Effector CD4-positive, alpha-beta T cell (primary cell): ENCODE data around the gene TXNRD1.
"Not testable (repeated sequence)": the region's sequence is repeated elsewhere in the genome, so short reads cannot be mapped to it uniquely, and the experiment has no call there.

ENCODE experiments used
- DNase-seq: peaks from one replicate; pipeline ENCODE4 v3.0.0-alpha.2; 2020

The TXNRD1 gene

DNA sequence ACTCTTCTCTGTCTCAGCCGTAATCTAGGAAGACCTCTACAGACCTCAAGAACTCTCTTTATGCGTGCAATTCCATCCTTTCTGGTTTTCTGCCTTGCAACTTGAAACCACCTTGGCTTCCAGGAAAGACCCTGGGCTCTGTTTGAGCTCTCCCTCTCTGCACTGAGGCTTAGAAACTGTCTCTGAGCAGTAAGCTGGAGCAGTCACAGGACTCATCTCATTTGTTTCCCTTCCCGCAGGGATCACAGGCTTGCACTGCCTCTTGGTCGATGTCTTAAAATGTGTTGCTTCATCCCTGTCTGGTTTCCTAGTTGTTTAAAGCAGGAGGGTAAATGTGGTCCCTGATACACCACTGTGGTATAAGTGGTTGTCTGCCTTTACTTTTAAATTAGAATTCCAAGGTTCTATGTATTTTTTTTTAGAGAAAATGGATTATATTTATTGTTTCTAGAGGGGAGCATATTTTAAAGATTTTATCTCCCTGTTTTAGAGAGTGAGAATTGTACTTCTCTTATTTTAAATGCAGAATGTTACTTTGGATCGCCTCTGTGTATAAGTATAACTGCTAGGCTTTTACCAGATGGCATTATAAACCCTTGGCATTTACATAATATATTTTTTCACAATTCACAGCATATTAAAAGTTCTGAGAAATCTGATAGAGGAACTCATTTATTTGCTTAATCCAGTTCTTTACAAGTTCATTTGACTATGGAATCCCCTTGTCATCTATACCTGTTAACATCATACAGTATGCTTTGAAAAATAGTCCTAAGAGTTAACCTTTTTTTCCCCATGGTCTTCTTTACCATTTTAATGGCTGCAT, 114.3 kb downstream of the TXNRD1 start:
- no peak for DNase-seq

DNA sequence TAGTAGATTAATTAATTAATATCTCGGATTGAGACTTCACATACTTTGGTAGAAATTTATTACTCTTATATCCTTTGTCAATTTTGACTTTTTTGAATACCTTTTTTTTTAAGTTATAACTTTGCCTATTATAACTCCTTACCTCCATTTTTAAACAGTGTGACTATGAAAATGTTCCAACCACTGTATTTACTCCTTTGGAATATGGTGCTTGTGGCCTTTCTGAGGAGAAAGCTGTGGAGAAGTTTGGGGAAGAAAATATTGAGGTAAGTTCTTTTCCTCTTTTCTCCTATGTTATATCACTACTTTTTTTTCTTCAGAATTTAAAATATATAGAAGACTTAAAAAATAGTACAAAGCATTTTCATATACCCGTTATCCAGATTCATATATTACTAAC, 115.8 kb downstream of the TXNRD1 start:
- DNase-seq, result no peak

- not testable (repeated sequence) for DNase-seq
Measured at GRCh38 chr12:104332273-104332672, 116.7 kb downstream of the TXNRD1 start.

- DNase-seq, result no peak
Measured at GRCh38 chr12:104333692-104334255, 118.2 kb downstream of the TXNRD1 start.

- no peak for DNase-seq
Measured at GRCh38 chr12:104334581-104334980, 119.0 kb downstream of the TXNRD1 start.

DNA sequence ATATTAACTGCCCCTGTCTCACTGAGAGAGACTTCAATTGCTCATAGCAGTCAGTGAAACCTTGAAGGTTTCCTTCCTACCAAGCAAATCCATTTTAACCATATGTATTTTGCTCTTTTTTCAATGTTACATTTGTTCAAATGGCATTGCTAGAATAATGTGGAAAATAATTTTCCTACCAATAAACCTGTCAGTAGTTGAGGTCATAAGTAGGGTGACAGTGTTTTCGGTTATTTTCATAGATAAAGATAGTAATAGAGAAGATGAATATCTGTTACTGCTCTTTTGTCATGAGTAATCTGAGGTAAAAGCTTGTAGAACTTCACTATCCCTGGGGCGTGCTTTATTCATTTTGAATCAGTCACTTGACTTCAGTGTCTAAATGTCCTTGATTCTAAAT, 120.5 kb downstream of the TXNRD1 start:
- no peak for DNase-seq

DNA sequence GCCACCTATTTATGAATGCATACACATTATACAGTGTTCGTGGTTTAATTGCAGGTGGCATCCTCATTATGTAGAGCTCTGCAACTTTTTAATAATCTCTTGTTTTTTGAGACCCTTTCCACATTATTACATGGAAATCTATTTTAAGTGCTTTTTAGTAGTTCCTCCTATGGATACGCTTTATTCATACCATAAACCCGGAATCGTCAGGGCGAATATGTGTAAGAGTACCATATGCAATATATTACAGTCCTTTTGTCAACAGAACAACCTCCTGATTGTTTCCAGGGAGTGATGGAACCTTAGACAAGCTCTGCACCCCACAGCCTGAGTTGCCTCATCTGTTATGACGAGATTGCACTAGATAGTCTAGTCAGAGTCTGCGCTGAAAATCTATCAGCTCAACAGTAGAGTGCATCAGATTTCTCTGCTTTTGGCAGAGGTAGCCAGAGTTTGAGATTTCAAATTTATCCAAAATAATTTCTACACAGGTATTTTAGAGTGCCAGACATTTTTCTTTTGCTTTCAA, 121.5 kb downstream of the TXNRD1 start:
- no peak for DNase-seq

- no peak for DNase-seq
Measured at GRCh38 chr12:104339663-104340062, 124.1 kb downstream of the TXNRD1 start.

- DNase-seq, result no peak
Measured at GRCh38 chr12:104340177-104340576, 124.6 kb downstream of the TXNRD1 start.

DNA sequence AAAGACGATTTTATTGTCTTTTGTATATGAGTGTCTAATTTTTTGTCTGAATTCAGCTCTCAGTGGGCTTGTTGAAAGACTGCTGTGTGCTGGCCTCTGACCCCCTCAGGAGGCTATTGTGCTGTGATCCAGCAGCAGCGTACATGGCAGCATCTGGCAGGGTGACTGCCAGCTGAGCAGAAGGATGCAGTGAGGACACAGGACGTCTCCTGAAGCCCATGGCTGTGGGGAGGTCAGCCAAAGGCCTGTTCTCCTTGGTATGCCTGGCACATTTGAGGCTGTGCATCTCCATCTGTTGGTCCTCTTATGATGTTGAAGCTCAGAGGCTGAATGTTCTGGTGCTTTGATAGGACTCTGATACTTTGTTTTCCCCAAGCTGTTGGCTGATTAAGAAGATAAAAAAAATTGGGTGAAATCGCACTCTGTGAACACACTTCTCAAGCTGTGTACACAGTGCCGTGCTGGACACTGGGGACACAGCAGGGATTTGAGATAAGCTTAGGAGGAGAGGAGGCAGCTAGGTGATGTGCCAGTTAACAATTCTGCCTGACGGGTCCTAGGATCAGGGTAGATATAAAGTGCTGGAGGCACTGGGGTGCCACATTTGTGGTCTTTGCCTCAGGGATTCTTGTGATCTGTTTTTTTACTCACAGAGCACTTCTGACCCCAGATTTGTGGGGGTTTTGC, 125.5 kb downstream of the TXNRD1 start:
- DNase-seq, result no peak

DNA sequence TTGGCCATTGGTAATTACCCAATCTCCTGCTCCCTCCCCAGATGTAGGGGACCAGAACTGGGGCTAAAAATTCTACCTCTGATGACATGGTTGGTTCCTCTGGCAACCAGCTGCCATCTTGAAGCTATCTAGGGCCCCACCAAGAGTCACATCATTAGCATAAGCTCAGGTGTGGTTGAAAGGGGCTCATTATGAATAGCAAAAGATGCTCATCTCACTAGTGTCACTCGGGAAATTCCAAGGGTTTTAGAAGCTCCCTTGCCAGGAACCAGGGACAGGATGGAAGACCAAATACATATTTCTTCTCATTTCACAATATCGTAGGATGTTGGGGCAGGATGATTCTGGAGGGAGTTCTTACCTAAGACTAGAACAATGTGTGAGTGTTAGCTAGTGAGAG, 126.6 kb downstream of the TXNRD1 start:
- no peak for DNase-seq

DNA sequence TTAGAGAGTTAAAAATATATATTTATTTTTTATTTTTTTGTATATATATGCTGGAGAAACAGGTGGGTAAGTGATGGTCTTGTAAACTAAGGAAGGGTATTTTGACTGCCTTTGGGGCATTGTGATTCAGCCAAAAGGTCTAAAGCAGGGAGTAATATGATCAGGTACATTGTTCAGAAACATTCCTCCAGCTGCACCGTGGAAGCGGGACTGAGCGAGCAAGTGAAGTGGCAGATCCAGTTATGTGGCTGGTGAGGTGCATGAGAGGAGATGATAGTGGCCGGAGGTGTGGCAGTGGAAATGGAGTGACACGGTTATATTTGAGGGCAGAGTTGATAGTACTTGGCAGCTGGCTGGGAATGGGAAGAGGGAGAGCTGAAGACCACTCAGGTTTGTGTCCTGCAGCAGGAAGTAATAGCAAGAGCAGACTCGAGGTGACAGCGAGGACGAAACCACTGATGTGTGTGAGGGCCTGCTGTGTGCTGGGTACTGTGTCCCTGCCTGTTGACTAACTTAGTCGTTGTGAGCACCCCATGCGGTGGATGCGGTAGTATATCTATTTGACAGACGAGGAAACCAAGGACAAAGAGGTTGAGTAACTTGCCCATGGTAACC, 127.2 kb downstream of the TXNRD1 start:
- no peak for DNase-seq

DNA sequence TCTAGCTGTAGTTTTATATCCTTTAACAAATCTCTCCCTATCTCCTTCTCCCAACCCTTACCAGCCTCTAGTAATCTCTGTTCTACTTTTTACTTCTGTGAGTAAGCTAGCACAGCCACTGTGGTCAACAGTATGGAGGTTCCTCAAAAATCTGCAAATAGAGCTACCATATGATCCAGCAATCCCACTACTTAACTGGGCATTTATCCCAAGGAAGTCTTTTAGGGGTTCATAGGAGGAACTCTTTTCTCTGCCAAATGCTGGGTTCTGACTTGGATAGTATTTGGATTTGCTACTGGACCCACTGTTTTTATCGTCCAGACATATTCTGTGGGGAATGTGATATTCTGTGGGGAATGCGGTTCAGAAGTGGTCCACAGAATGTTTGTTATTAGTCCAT, 129.1 kb downstream of the TXNRD1 start:
- DNase-seq, result no peak

DNA sequence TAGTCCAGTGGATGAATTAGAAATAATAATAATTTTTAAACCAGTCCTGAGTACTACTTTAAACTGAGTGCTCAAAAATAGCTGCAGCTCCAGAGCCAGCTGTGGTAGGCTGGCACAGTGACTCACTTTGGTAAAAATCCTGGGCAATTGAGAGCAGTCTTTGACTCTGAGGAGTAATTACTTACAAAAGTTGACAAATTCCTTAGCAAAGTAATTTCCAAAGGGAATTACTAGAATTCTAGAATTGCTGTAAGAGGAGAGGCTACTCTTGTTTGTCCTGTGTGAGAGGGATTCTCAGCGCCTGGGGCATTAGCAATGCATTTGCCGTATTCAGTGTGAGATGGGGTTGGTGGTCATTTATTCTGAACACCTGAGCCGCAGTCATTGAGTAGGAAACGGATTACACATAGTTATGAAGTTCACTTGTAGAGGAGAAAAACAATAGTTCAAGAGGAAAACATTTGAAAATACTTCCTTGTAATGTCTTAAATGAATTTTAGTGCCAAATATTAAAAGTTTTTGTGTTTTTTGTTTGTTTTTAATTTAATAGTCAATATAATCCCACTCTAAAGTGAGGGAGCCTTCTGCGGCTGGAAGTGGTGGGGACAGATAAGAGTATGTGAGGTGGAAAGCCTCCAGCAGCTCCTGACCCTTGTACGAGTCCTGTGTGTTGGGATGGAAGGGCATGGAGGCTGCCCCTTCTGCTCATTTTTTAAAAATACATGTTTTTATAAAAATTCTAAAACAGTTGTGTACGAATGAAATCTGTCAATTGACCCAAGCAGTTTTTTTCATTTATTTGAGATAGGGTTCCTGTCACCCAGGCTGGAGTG, 129.9 kb downstream of the TXNRD1 start:
- DNase-seq, result no peak

- no peak for DNase-seq
Measured at GRCh38 chr12:104347374-104348075, 131.9 kb downstream of the TXNRD1 start.

DNA sequence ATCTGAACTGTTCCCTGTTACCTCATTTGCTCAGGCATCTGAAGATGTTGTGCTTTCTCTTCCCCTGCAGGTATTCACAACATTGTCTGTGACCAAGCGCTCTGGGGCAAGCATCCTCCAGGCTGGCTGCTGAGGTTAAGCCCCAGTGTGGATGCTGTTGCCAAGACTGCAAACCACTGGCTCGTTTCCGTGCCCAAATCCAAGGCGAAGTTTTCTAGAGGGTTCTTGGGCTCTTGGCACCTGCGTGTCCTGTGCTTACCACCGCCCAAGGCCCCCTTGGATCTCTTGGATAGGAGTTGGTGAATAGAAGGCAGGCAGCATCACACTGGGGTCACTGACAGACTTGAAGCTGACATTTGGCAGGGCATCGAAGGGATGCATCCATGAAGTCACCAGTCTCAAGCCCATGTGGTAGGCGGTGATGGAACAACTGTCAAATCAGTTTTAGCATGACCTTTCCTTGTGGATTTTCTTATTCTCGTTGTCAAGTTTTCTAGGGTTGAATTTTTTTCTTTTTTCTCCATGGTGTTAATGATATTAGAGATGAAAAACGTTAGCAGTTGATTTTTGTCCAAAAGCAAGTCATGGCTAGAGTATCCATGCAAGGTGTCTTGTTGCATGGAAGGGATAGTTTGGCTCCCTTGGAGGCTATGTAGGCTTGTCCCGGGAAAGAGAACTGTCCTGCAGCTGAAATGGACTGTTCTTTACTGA, 132.9 kb downstream of the TXNRD1 start:
- no peak for DNase-seq

GRCh38 chr12:104348994-104349494, 133.5 kb downstream of the TXNRD1 start:
- no peak for DNase-seq

- DNase-seq, result no peak
Measured at GRCh38 chr12:104350211-104351056, 134.9 kb downstream of the TXNRD1 start.

GRCh38 chr12:104351057-104351983, 135.7 kb downstream of the TXNRD1 start:
- no peak for DNase-seq
